ENCODE data around the gene RNF152. TPM values are rescaled to one million over a fixed set of nuclear protein-coding genes. Genes with fewer than 3 reads are reported as not detected.
A peak's percentile ranks its signal among the peaks of the same experiment; 100 is the strongest.

Gene RNF152
- total and polyA plus RNA-seq, 11 donors, result 2.8 to 24.0 (median 10.7) TPM

- no peaks in the 10 kb centered on the region for H3K9me3 ChIP-seq
- H3K36me3 ChIP-seq, result no peaks in the 10 kb centered on the region
- TF ChIP-seq CTCF (IDR thresholded peaks at IDR 0.05) (no peak), POLR2A (IDR thresholded peaks at IDR 0.05) (no peak)
- peaks cover 0 to 9% (median 0%) of the 10 kb centered on the region in 12 donors for H3K4me1 ChIP-seq
- H3K4me3 ChIP-seq, result no peak overlapping the region
- ATAC-seq (peak in 1 of 4 donors; percentile 16), DNase-seq (no peak)
- peak overlapping the region in 3 of 12 donors; percentile 3 to 48 (median 24) for H3K27ac ChIP-seq
- WGBS, 4 donors, result 71 to 81% (median 76%) methylated on average over 6 of the region's 6 CpGs
- H3K27me3 ChIP-seq, result no peaks in the 10 kb centered on the region
- intact Hi-C loops (cut with DNase I), result no loop called here
These were observed 127.7 kb downstream of the RNF152 start for GRCh38 chr18:61765097-61765496.

- Histone ChIP-seq H3K27me3 (no peaks in the 10 kb centered on the region), H3K4me3 (no peak overlapping the region), H3K9me3 (no peaks in the 10 kb centered on the region), H3K27ac (peak overlapping the region in 2 of 12 donors; percentile 24 to 48), H3K4me1 (peaks cover 0 to 9% (median 0%) of the 10 kb centered on the region in 12 donors), H3K36me3 (no peaks in the 10 kb centered on the region)
- TF ChIP-seq POLR2A (IDR thresholded peaks at IDR 0.05) (no peak), CTCF (IDR thresholded peaks at IDR 0.05) (no peak)
- no peak for DNase-seq
- intact Hi-C loops (cut with DNase I), result no loop called here
- 87 to 92% (median 91%) methylated on average over 2 of the region's 2 CpGs for WGBS, 4 donors
- ATAC-seq, result no peak
These were observed 128.4 kb downstream of the RNF152 start for GRCh38 chr18:61764381-61764780.

- no peaks in the 10 kb centered on the region for H3K27me3 ChIP-seq
- ATAC-seq, result no peak
- TF ChIP-seq CTCF (IDR thresholded peaks at IDR 0.05), result no peak
- no peak for TF ChIP-seq POLR2A (IDR thresholded peaks at IDR 0.05)
These were observed 130.9 kb downstream of the RNF152 start for GRCh38 chr18:61761875-61762274.

More at GRCh38 chr18:61761875-61762274, 130.9 kb downstream of the RNF152 start:
- no peak overlapping the region for H3K27ac ChIP-seq
- DNase-seq, result no peak
- no peak overlapping the region for H3K4me3 ChIP-seq
- no peaks in the 10 kb centered on the region for H3K36me3 ChIP-seq
- intact Hi-C loops (cut with DNase I), result no loop called here
- H3K9me3 ChIP-seq, result no peaks in the 10 kb centered on the region
- peaks cover 0 to 12% (median 0%) of the 10 kb centered on the region in 12 donors for H3K4me1 ChIP-seq

Data from heart left ventricle (tissue), 16 donors.